Measurements from ENCODE around the gene GLOD5. TPM values are rescaled to one million over a fixed set of nuclear protein-coding genes. Genes with fewer than 3 reads are reported as not detected.

Gene GLOD5
- total and polyA plus RNA-seq, 2 of the 8 experiments (the other 6 are each of a cell fraction or from before 2014, with no cell fraction given) = 0.18 TPM; not detected in 1

DNA sequence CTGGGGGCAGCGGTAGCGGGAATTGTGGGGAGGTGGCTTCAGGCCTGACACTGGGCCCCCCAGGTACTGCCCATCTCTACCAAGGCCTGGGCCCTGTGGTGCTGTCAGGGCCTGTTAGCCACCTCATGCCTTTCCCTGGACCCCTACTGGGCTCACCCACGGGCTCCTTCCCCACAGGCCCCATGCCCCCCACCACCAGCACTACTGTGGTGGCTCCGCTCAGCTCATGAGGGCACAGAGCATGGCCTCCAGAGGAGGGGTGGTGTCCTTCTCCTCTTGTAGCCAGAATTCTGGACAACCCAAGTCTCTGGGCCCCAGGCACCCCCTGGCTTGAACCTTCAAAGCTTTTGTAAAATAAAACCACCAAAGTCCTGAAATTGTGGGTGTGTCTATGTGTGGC is 32.4 kb downstream of the GLOD5 start:
- H3K23me2 ChIP-seq (ENCODE audit: low read depth, low read length) = no peaks in the 10 kb centered on the region
- no peak overlapping the region for H2BK5ac ChIP-seq (ENCODE audit: low read depth, low read length)
- no peak overlapping the region for H4K5ac ChIP-seq (ENCODE audit: insufficient read length, low read depth, low read length)
- no peak overlapping the region for H3K4me3 ChIP-seq (ENCODE audit: extremely low read depth in 1 of 4, insufficient read depth in 2 of 4, low read depth in 3 of 4, low read length in 4 of 4)
- H3K4me1 ChIP-seq (replicated peaks in 1 of 4; ENCODE audit: control insufficient read depth in 3 of 4, insufficient read depth in 4 of 4, low read length in 3 of 4) = no peaks in the 10 kb centered on the region
- H3K14ac ChIP-seq (ENCODE audit: insufficient read length) = no peak overlapping the region
- H2BK20ac ChIP-seq (ENCODE audit: low read length) = no peak overlapping the region
- no peak overlapping the region for H3K4ac ChIP-seq (replicated peaks; ENCODE audit: insufficient read length, low read depth, low read length)
- H3K23ac ChIP-seq (ENCODE audit: insufficient read length) = no peak overlapping the region
- H3K79me2 ChIP-seq (ENCODE audit: control insufficient read depth in 1 of 2, insufficient read depth in 2 of 2, low read length in 2 of 2) = no peaks in the 10 kb centered on the region
- no peaks in the 10 kb centered on the region for H3K79me1 ChIP-seq (ENCODE audit: low read depth, low read length)
- H4K20me1 ChIP-seq (replicated peaks in 1 of 2; ENCODE audit: control insufficient read depth in 1 of 2, insufficient read depth in 2 of 2, low read length in 2 of 2) = no peaks in the 10 kb centered on the region
- H3K18ac ChIP-seq (ENCODE audit: extremely low read depth, low read length) = no peak overlapping the region
- H2BK12ac ChIP-seq (ENCODE audit: low read depth, low read length) = no peak overlapping the region
- H3K4me2 ChIP-seq (ENCODE audit: insufficient read depth in 1 of 2, low read depth in 2 of 2, low read length in 2 of 2) = no peak overlapping the region
- H3K27ac ChIP-seq (ENCODE audit: low read depth, low read length) = no peak overlapping the region; the same call in 1 of the 2 replicates
- no peak overlapping the region for H2AK5ac ChIP-seq (ENCODE audit: low read depth, low read length)
- no peak overlapping the region for H3K9ac ChIP-seq (replicated peaks in 1 of 4; ENCODE audit: extremely low read depth in 1 of 4, low read depth in 3 of 4, low read length in 3 of 4)
- H3K27me3 ChIP-seq (replicated peaks in 1 of 4; ENCODE audit: control insufficient read depth in 3 of 4, extremely low read depth in 1 of 4, insufficient read depth in 3 of 4, low read length in 3 of 4) = no peaks in the 10 kb centered on the region
- ChIA-PET CTCF (ENCODE audit: partially characterized antibody) (interaction anchor here (1.2 kb wide), 1 partner anchor 362 kb away, joined by 4 read pairs; no protein-coding TSS in a partner anchor), POLR2A (ENCODE audit: partially characterized antibody) (interaction anchor here (0.6 kb wide), 1 partner anchor 14 kb away, joined by 4 read pairs; no protein-coding TSS in a partner anchor)
- H2AFZ ChIP-seq (ENCODE audit: low read length) = no peak overlapping the region
- WGBS, 2 experiments (ENCODE audit: extremely low coverage in 1 of 2, insufficient coverage in 1 of 2, insufficient read length in 1 of 2, insufficient replicate concordance in 2 of 2, low coverage in 1 of 2, low lambda C conversion rate in 2 of 2, missing lambda C conversion rate in 1 of 2) = 80% methylated on average over 3 of the region's 4 CpGs; no CpG with 5 or more reads in 1 of the 2 experiments
- no peak overlapping the region for H4K91ac ChIP-seq (replicated peaks; ENCODE audit: insufficient read length, low read length)
- no peak overlapping the region for H2BK120ac ChIP-seq (replicated peaks; ENCODE audit: low read depth, low read length)
- H2BK15ac ChIP-seq (ENCODE audit: low read length) = no peak overlapping the region
- no peak overlapping the region for H3K56ac ChIP-seq (replicated peaks; ENCODE audit: insufficient read length, low read depth, low read length)
- no peaks in the 10 kb centered on the region for H3K36me3 ChIP-seq (ENCODE audit: control insufficient read depth in 2 of 4, insufficient read depth in 4 of 4, low read length in 3 of 4)
- no peaks in the 10 kb centered on the region for H3K9me3 ChIP-seq (ENCODE audit: insufficient read depth in 2 of 2, low read depth in 1 of 2, low read length in 1 of 2)
- H4K8ac ChIP-seq (ENCODE audit: extremely low read depth, insufficient read depth, low read length) = no peak overlapping the region
- FAIRE-seq = no peak
- no peak for DNase-seq (ENCODE audit: low read depth in 1 of 2, low spot score in 2 of 2)

Measured in H1 (cell line).